NT2/D1 (cell line): ENCODE data around the gene IFIT1.

Experiments
- DNase-seq: peaks from one replicate; pipeline ENCODE4 v3.0.0-alpha.2; 2011; ENCODE audit warnings: low read depth, low spot score
- H3K27me3 ChIP-seq: 2 replicates; pipeline ENCODE4 v1.6.0; 2011; ENCODE audit warnings: mild to moderate bottlenecking; ENCODE audit not compliant: insufficient read length, insufficient read depth
- H3K36me3 ChIP-seq: 2 replicates; pipeline ENCODE4 v1.6.1; 2011; ENCODE audit warnings: mild to moderate bottlenecking, low read length, mixed read lengths; ENCODE audit not compliant: insufficient read depth, insufficient read length
- H3K4me1 ChIP-seq: 2 replicates; pipeline ENCODE4 v1.5.1; 2011; ENCODE audit not compliant: insufficient read depth, insufficient read length
- H3K4me3 ChIP-seq: 2 replicates; pipeline ENCODE4 v1.5.1; 2011; ENCODE audit warnings: low read depth; ENCODE audit not compliant: insufficient read length
- H3K9ac ChIP-seq: 2 replicates; pipeline ENCODE4 v1.6.0; 2011; ENCODE audit warnings: low read depth; ENCODE audit not compliant: insufficient read length
- H3K9me3 ChIP-seq: 2 replicates; pipeline ENCODE4 v1.5.1; 2011; ENCODE audit warnings: mild to moderate bottlenecking, low read length; ENCODE audit not compliant: insufficient read depth
- SUZ12 ChIP-seq: IDR thresholded peaks from 2 replicates; pipeline ENCODE4 v1.6.1; 2011; ENCODE audit not compliant: insufficient read length, insufficient read depth; ENCODE audit errors: extremely low read depth
- YY1 ChIP-seq: IDR thresholded peaks from 2 replicates; pipeline ENCODE4 v1.6.1; 2011; ENCODE audit not compliant: insufficient read length, insufficient read depth
- ZNF274 ChIP-seq: IDR thresholded peaks from 2 replicates; pipeline ENCODE4 v1.6.1; 2011; ENCODE audit warnings: mild to moderate bottlenecking, low read depth, low read length

Gene IFIT1

GRCh38 chr10:89419548-89419947 lies 27.1 kb downstream of the IFIT1 start:
- no peak overlapping the region for H3K9ac ChIP-seq
- no peak for DNase-seq
- H3K4me1 ChIP-seq = no peaks in the 10 kb centered on the region
- peaks cover 6% of the 10 kb centered on the region for H3K36me3 ChIP-seq
- peaks cover 13% of the 10 kb centered on the region for H3K27me3 ChIP-seq
- no peak overlapping the region for H3K4me3 ChIP-seq
- TF ChIP-seq YY1 (no peak), ZNF274 (no peak), SUZ12 (no peak)
- H3K9me3 ChIP-seq = no peaks in the 10 kb centered on the region

DNA sequence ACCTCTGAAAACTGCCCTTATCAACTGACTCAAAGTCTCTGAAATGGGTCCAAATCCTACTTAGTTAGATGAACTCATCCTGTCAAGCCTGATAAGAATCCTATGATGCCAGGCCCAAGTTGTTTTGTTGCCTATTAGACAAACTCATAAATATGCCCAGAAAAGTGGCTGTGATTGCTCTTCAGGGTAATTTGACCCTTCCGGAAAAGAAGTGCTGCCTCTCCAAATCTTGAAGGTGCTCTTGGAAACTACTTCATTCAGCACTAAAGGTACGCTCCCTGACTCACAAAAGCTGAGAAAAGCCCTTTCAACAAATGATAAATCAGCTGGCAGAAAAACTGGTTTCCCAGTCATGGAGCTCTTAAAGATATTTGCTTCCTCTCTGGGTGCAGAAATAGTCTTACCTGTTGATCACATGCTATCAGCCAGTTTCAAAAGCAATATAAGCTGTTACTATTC lies 28.6 kb downstream of the IFIT1 start:
- no peak overlapping the region for H3K4me3 ChIP-seq
- no peak for DNase-seq
- peaks cover 6% of the 10 kb centered on the region for H3K36me3 ChIP-seq
- TF ChIP-seq ZNF274 (no peak), SUZ12 (no peak), YY1 (no peak)
- H3K9me3 ChIP-seq = no peaks in the 10 kb centered on the region
- peaks cover 2% of the 10 kb centered on the region for H3K27me3 ChIP-seq
- H3K9ac ChIP-seq = no peak overlapping the region
- no peaks in the 10 kb centered on the region for H3K4me1 ChIP-seq

- Histone ChIP-seq H3K27me3 (no peaks in the 10 kb centered on the region), H3K36me3 (no peaks in the 10 kb centered on the region), H3K4me3 (no peak overlapping the region), H3K9me3 (no peaks in the 10 kb centered on the region), H3K4me1 (no peaks in the 10 kb centered on the region), H3K9ac (no peak overlapping the region)
- DNase-seq = no peak
- TF ChIP-seq ZNF274 = no peak
- TF ChIP-seq SUZ12 = no peak
- TF ChIP-seq YY1 = no peak
Observed at GRCh38 chr10:89425000-89425399, 32.6 kb downstream of the IFIT1 start.

DNA sequence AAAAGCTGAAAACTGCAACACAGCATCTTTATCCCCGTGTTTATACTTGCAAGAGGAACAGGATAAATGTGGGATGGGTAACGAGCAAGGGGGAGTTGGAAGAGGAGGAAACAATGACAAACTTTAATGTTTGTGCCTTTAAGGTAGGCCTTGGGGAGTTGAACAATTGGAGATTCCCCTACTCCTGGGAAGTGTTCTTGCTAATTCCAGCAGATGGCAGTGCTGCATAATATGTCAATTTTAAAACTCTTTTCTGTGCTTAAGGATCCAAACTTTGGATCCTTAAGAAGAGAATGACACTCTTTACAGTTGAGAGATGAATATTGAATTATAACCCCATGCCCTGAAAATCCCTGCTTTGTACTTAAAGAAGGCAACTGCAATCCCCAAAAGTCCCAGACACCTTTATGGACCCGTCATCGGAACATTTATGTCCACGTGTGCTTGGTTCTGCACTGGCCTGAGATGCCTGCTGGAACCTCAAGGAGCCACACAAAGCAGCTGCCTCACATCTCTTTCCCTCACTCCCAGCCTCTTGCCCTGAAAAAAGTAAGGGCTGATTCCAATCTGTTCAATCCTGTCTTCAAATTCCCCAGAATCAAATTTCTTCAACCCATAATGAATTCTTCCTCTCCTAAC lies 33.9 kb downstream of the IFIT1 start:
- Histone ChIP-seq H3K4me1 (no peaks in the 10 kb centered on the region), H3K36me3 (no peaks in the 10 kb centered on the region), H3K27me3 (no peaks in the 10 kb centered on the region), H3K9me3 (no peaks in the 10 kb centered on the region), H3K9ac (no peak overlapping the region), H3K4me3 (no peak overlapping the region)
- TF ChIP-seq ZNF274 (no peak), YY1 (no peak), SUZ12 (no peak)
- DNase-seq = no peak

DNA sequence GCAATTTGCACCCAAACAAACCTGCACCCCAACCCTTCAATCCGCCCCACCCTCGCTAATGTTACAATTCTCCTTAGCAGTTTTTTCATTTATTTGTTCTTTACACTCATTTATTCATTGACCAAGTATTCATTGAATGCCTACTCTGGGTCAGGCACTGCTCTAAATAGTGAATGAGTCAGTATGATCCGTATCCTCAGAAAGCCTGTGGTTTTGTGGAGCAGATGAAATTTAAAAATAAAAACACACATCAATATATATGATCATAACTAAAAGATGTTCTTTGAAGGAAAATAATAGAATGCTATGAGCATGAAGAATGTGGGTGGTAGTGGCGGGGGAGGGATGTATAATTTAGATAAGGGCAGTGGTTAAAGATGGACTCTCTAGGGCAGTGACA lies 35.2 kb downstream of the IFIT1 start:
- Histone ChIP-seq H3K9ac (no peak overlapping the region), H3K4me1 (no peaks in the 10 kb centered on the region), H3K27me3 (no peaks in the 10 kb centered on the region), H3K36me3 (no peaks in the 10 kb centered on the region), H3K9me3 (no peaks in the 10 kb centered on the region), H3K4me3 (no peak overlapping the region)
- no peak for DNase-seq
- TF ChIP-seq ZNF274 = no peak
- TF ChIP-seq YY1 = no peak
- no peak for TF ChIP-seq SUZ12

DNA sequence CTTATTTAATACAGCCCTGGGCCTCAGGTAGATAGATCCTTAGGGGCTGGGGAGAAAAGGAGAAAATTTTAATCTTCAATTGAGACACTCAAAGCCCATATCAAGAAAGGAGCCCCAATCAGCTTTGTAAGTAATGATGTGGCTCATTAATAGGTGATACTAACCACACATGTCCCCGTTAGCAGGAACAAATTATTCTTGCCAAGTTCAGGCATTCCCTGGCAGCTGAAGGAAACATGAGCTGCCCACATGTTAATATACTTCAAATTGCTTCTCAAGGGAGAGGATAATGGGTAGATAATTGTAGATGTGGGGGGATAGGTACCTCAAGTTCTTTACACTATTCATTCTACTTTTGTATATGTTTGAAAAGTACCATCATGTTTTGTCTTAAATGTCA lies 36.5 kb downstream of the IFIT1 start:
- H3K9me3 ChIP-seq = no peaks in the 10 kb centered on the region
- H3K4me3 ChIP-seq = no peak overlapping the region
- H3K9ac ChIP-seq = no peak overlapping the region
- no peak for DNase-seq
- no peaks in the 10 kb centered on the region for H3K4me1 ChIP-seq
- no peaks in the 10 kb centered on the region for H3K36me3 ChIP-seq
- TF ChIP-seq ZNF274 (no peak), SUZ12 (no peak), YY1 (no peak)
- no peaks in the 10 kb centered on the region for H3K27me3 ChIP-seq

DNA sequence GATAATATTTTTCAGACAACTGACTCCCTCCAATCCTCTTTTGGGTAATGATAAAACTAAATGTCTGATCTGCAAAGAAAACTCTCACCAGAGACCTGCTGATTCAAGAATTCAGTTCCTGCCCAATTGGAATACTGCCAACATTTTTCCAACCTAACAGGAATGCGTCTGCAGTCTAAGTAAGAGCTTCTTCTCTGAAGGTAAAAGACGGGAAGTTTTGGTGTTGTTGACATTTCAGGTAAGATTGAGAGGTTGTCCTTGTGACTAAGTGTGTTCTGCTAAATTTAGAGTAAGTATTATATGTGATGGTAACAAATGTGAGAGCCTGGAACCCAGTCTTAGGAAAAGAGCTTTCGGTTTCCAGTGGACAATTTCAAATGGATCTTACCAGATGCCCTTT lies 39.6 kb downstream of the IFIT1 start:
- TF ChIP-seq ZNF274 = no peak
- TF ChIP-seq YY1 = no peak
- no peak for TF ChIP-seq SUZ12

DNA sequence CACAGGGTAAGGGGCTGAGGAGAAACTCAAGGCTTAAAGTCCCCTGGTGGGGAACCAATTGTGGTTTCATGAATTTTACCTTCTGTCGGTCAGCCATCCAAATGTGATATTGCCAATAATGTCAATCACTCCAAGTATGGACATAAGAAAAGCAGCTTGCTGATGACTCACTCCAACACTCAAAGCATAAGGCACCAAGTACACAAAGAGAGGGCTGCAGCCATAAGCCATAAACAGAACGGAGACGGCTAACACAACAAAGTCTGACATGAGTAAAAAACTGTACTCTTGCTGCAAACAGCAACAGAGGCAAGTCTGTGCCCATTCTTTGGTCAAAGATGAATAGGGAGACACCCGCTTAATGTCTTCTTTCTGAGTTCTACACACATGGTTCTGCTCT lies 46.1 kb downstream of the IFIT1 start:
- no peak overlapping the region for H3K9ac ChIP-seq
- H3K36me3 ChIP-seq = no peaks in the 10 kb centered on the region
- no peak for DNase-seq
- no peak overlapping the region for H3K4me3 ChIP-seq
- no peaks in the 10 kb centered on the region for H3K9me3 ChIP-seq
- H3K4me1 ChIP-seq = no peaks in the 10 kb centered on the region
- TF ChIP-seq ZNF274 (no peak), SUZ12 (no peak), YY1 (no peak)
- H3K27me3 ChIP-seq = no peaks in the 10 kb centered on the region

More for the DNA sequence above, 39.6 kb downstream of the IFIT1 start:
- Histone ChIP-seq H3K9ac (no peak overlapping the region), H3K4me3 (no peak overlapping the region), H3K36me3 (no peaks in the 10 kb centered on the region), H3K27me3 (no peaks in the 10 kb centered on the region), H3K4me1 (no peaks in the 10 kb centered on the region), H3K9me3 (no peaks in the 10 kb centered on the region)
- DNase-seq = no peak
